Limb (tissue), 2 donors: ENCODE data around the gene ACCSL.

Source experiments
- DNase-seq, 2 donors: peaks; one replicate each; pipeline ENCODE4 v3.0.0-alpha.2; 2016; ENCODE audit errors: extremely low spot score in 2 of 2

The ACCSL gene

GRCh38 chr11:44058275-44058674, 10.5 kb downstream of the ACCSL start:
- DNase-seq: no peak

- no peak for DNase-seq
These were observed 17.4 kb downstream of the ACCSL start for GRCh38 chr11:44065161-44065661.

- peak; percentile 93 to 94 for DNase-seq
These were observed 18.3 kb downstream of the ACCSL start, which contains the start of gene ACCS for GRCh38 chr11:44065841-44066731. Gene ACCS, plus strand, starts transcription at chr11:44066270. Its CDS starts 1,358 bp downstream, at chr11:44067628.

- peak in 1 of 2 donors; percentile 33 for DNase-seq
These were observed 19.0 kb downstream of the ACCSL start for GRCh38 chr11:44066732-44067141.

GRCh38 chr11:44067266-44067665, 19.5 kb downstream of the ACCSL start:
- DNase-seq: no peak

GRCh38 chr11:44068180-44068579, 20.4 kb downstream of the ACCSL start:
- no peak for DNase-seq

GRCh38 chr11:44071157-44071556, 23.4 kb downstream of the ACCSL start:
- DNase-seq: no peak

- DNase-seq: no peak
These were observed 25.2 kb downstream of the ACCSL start for GRCh38 chr11:44072757-44073658.

GRCh38 chr11:44078794-44079193, 31.0 kb downstream of the ACCSL start:
- no peak for DNase-seq

GRCh38 chr11:44079376-44079775, 31.6 kb downstream of the ACCSL start:
- DNase-seq: no peak

- DNase-seq: no peak
These were observed 33.2 kb downstream of the ACCSL start for GRCh38 chr11:44080951-44081350.

GRCh38 chr11:44082645-44083044, 34.9 kb downstream of the ACCSL start:
- DNase-seq: no peak

- DNase-seq: no peak
These were observed 35.7 kb downstream of the ACCSL start for GRCh38 chr11:44083433-44083832.

- DNase-seq: no peak
These were observed 36.1 kb downstream of the ACCSL start for GRCh38 chr11:44083906-44084305.

- no peak for DNase-seq
These were observed 37.5 kb downstream of the ACCSL start for GRCh38 chr11:44085330-44085729.

- DNase-seq: no peak
These were observed 40.6 kb downstream of the ACCSL start for GRCh38 chr11:44088377-44088776.

- no peak for DNase-seq
These were observed 41.1 kb downstream of the ACCSL start for GRCh38 chr11:44088871-44089270.

GRCh38 chr11:44090539-44090938, 42.8 kb downstream of the ACCSL start:
- DNase-seq: no peak

- DNase-seq: peak; percentile 80 to 82
These were observed 46.6 kb downstream of the ACCSL start for GRCh38 chr11:44094260-44094868.

GRCh38 chr11:44095506-44096359, 48.0 kb downstream of the ACCSL start, which contains the start of gene EXT2:
Gene EXT2, plus strand, starts transcription at chr11:44095678. Its CDS starts 12,035 bp downstream, at chr11:44107713.
- peak; percentile 88 to 90 for DNase-seq
